HG02970 (cell line): ENCODE results near the gene DUSP2.

Experiments used
- ATAC-seq: cut with Tn5 transposase; IDR thresholded peaks from one replicate; pipeline ENCODE4 v1.9.1; 2021; ENCODE audit warnings: mild to moderate bottlenecking, moderate library complexity, moderate number of reproducible peaks; ENCODE audit not compliant: unreplicated experiment, low FRiP score

The DUSP2 gene

DNA sequence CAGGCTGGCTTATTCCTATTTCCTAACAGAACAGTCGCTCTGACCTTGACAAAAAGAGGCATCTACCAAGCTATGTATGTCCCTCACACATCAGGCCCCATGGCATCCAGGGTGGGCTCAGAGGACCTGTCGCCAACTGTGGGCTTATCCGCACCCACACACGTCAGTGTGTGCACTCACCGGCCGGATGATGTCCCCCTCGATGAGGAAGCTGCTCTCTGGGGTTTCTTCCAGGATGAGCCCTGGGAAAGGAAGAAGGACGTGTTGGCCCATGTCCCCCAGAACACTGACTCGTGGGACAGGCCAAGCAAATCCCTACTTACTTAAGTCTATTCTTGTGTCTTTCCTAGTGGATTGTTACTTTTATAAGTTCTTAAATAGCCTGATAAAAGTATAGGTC, 10.1 kb downstream of the DUSP2 start:
- no peak for ATAC-seq

GRCh38 chr2:96134421-96134820, 10.8 kb downstream of the DUSP2 start:
- ATAC-seq = no peak

DNA sequence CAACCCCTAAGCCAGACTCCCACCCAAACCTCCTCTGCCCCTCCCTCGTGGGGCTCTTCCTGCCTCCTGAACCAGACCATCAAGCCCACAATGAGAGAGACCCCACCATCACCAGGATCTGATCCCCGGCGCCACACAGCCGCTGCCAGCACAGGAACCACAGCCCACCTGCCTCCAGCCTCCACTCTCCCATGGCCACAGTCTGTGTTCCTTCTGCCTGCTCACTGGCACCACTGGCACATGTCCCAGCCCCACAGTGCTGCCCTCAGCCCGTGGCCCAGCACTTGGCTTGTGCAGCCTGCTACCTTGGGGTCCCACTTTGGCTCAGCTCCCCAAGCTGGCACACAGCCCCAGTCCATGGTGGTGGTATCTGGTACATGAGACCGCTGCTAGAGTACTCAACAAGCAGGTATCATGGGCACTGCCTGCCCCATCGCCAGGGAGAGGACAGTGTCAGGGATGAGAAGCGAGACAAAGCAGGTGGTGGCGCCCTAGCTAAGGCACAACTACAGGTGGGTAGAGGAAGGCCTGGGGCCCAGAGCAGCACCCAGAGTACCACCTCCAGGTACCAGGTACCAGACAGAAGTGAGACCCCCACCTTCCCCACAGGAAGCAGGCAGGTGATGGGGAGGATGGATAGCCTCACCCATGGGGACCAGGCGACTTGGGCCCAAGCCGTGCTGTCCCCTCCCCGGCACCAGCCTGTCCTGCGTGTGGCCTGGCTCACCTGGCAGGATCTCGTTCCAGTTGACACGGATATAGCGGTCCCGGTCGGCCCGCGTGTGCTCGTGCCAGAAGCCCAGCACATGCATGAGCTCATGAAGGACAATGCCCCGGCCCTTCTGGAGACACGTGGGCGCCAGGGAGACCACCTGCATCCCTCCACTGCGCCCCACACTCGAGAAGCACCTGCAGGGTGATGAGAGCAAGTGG, 13.2 kb downstream of the DUSP2 start:
- no peak for ATAC-seq

DNA sequence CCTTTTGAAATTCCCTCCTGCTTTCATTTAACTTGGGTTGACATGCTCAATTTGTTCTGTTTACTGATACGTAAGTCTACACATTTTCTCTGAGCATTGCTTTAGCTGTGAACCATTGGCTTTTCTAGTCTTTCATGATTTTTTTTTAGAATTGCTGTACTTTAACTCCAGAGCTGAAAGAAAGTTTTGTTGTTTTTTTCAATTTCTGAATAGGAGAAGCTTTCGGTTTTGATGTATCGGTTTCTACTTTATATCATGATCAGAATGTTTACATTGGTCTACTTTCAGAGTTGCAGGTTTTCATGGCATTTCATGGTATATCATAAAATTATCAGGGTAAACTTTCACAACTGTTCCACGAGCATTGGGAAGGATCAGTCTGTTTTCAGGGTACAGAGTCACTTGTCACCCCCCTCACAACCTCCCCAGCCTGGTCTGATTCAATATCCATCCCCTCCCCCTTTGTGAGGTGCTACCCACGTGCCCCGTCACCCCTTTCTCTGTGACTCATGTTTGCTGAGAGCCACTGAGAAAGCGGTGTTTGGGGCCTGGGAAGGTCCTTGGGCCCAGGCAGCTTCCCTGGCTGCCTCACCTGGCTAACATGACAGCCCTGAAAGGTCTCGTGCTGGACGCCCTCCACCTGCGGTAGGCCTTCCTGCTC, 14.0 kb downstream of the DUSP2 start:
- no peak for ATAC-seq

GRCh38 chr2:96130483-96130882, 14.8 kb downstream of the DUSP2 start:
- no peak for ATAC-seq

DNA sequence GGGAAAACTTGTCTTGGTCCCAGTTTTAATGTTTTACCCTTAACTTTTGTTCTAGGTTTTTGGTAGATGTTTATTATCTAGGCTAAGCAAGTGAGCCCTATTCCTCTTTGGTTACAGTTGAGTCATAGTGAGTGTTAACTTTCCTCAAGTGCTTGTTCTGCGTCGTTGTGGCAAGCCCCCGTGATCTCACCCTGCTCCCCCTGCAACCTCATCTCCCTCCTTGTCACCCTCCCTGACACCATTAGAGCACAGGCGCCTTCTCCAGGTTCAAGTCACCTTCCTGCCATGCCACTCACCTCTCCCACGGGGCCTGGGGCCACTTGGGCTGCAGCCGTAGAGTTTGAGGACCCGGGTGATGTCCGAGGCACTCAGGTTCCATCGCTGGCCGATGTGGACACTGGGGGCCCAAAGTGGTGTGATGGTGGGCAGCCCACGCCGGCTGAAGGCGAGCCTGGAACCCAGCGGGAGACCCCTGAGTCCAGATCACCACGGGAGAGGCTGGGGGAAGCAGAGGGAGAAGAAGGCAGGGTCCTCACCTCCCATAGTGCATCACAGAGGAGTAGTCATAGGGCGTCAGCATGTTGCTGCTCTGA, 15.6 kb downstream of the DUSP2 start:
- ATAC-seq = no peak

DNA sequence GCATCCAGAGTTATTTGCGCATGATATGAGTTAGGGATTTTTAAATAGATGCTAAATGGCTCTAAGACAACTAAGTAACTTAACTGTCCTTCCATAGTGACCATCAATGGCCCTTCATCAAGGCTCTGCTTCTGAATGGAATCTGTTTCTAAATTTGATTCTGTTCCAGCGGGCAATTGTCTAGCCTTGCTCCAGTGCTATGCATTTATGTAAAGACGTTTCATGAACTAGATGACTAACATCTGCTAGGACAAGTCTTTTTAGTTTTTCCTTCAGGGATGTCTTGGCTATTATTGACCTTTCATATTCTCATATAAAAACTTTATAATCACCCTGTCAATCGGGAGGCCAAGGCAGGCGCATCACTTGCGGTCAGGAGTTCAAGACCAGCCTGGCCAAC, 16.8 kb downstream of the DUSP2 start:
- no peak for ATAC-seq

GRCh38 chr2:96124406-96125265, 20.6 kb downstream of the DUSP2 start:
- no peak for ATAC-seq

GRCh38 chr2:96123936-96124335, 21.3 kb downstream of the DUSP2 start:
- no peak for ATAC-seq

- ATAC-seq = no peak
Observed at GRCh38 chr2:96123290-96123689, 21.9 kb downstream of the DUSP2 start.

GRCh38 chr2:96122391-96122790, 22.8 kb downstream of the DUSP2 start:
- ATAC-seq = no peak

DNA sequence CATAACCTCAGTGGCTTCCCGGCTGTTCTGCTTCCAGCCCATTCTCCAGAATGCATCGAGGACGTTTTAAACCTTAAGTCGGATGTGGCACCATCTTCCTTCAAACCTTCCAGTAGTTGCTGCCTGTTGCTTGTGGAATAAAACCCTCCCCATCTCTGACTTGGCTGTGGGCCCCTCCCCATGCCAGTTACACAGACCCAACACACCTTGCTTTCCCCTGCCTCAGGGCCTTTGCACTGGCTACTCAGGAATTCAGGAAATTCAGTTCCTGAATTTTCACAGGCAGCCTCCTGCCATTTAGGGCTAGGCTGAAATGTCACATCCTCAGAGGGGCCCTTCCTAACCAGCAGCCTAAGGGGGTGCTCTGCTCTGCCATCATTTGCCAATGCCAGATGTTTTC, 23.8 kb downstream of the DUSP2 start:
- ATAC-seq = no peak

- ATAC-seq = no peak
Observed at GRCh38 chr2:96120991-96121390, 24.2 kb downstream of the DUSP2 start.

DNA sequence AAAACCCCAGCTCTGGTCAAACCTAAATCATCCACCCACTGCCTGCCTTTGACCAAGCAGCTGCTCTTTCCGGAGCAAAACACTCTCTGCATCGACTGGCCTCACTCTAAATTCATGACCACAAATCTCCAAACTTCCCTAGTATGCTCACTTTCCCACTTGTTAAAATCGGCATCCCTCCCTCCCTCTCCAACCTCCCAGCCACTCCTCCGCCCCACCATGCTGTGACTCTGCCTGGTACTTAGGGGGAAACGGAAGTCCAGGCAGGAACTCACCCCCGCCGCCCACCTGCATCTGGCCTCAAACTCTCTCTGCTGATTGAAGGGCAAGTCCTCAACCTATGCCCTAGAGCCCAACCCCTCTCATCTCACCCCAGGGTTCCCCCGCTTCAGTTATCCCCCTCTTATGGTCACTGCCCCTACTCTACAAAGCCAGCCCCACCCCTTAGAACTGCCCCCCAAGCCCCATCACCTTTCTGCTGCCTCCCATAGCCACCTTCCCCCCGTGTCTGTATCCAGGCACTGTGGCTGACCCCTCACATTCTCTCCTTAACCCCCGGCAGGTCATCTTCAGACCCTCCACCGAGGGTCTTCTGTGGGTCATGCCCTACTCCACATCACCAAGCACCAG, 25.0 kb downstream of the DUSP2 start:
- ATAC-seq = no peak

GRCh38 chr2:96119389-96119751, 25.9 kb downstream of the DUSP2 start:
- no peak for ATAC-seq

- ATAC-seq = no peak
Observed at GRCh38 chr2:96118698-96119388, 26.4 kb downstream of the DUSP2 start.

- no peak for ATAC-seq
Observed at GRCh38 chr2:96117701-96118588, 27.3 kb downstream of the DUSP2 start.

DNA sequence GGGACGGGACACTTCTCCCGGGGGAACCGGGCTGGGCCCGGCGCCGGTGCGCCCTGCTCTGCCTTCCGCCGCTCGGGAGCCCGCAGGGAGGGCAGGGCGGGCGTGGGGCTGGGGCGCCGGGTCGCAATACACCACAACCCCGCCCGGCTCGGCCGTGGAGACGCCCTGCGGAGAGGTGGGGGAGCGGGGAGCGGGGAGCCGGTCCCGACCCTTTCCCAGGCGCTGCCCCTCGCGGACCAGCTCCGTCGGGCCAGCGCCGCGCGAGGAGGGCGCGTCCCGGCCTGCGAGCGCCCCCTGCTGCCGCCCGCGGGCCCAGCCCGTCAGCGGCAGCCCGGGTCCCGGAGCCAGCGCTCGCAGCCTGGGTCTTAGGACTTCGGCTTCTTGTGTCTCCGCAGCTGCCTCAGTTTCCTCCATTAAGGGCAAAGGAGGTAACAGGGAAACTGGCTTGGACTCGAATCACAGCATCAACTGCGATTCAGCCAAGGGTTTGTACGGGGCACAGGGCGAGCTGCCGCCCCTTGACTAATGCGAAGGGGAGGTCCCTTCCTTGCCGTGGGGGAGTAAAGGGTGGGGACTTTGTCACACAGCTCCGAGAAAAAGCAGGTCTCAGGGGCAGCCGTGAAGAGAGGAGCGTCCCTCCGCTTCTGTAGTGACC, 28.2 kb downstream of the DUSP2 start:
- ATAC-seq = peak; percentile 46
